ENCODE results near the gene RALB. TPM values are rescaled to one million over a fixed set of nuclear protein-coding genes. Genes with fewer than 3 reads are reported as not detected.

The RALB gene
- polyA plus RNA-seq, 1 donor (not counting 4 experiments of a cell fraction or from before 2014, with no cell fraction given), result 80.8 TPM

DNA sequence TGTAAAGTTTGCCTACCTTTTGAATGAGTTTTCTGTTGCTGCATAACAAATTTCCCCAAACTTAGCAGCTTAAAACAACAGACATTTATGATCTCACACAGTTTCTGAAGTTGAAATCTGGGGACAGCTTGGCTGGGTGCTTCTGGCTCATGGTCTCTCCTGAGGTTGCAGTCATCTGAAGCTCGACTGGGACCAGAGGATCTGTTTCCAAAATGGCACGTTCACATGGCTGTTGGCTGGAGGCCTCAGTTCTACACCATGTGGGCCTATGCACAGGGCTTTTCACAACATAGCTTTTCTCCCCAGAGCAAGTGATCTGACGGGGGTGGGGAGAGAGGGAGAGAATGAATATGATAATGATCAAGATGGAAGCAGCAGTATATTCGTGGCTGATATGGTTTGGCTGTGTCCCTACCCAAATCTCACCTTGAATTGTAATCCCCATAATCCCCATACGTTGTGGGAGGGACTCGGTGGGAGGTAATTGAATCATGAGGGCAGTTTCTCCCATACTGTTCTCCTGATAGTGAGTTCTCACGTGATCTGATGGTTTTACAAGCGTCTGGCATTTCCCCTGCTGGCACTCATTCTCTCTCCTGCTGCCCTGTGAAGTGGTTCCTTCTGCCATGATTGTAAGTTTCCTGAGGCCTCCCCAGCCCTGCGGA lies 3.5 kb downstream of the RALB start:
- DNase-seq (ENCODE audit: low read depth, low spot score) (no peak), FAIRE-seq (no peak)
- no peak overlapping the region for H3K4me3 ChIP-seq (ENCODE audit: control insufficient read depth in 2 of 3, extremely low read depth in 1 of 3, insufficient read depth in 2 of 3, low read depth in 1 of 3, low read length in 3 of 3)
- no peak for TF ChIP-seq EZH2 (IDR thresholded peaks at IDR 0.05; ENCODE audit: low read length)
- TF ChIP-seq, protein P1, sequence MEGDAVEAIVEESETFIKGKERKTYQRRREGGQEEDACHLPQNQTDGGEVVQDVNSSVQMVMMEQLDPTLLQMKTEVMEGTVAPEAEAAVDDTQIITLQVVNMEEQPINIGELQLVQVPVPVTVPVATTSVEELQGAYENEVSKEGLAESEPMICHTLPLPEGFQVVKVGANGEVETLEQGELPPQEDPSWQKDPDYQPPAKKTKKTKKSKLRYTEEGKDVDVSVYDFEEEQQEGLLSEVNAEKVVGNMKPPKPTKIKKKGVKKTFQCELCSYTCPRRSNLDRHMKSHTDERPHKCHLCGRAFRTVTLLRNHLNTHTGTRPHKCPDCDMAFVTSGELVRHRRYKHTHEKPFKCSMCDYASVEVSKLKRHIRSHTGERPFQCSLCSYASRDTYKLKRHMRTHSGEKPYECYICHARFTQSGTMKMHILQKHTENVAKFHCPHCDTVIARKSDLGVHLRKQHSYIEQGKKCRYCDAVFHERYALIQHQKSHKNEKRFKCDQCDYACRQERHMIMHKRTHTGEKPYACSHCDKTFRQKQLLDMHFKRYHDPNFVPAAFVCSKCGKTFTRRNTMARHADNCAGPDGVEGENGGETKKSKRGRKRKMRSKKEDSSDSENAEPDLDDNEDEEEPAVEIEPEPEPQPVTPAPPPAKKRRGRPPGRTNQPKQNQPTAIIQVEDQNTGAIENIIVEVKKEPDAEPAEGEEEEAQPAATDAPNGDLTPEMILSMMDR (optimal IDR thresholded peaks at IDR 0.05 in 1 of 3, IDR thresholded peaks at IDR 0.05 in 1 of 3, conservative IDR thresholded peaks at IDR 0.05 in 1 of 3; ENCODE audit: extremely low read depth in 1 of 3, insufficient read depth in 2 of 3, low read length in 3 of 3), result no peak
- H3K27me3 ChIP-seq (ENCODE audit: control insufficient read depth, extremely low read depth, insufficient read depth, low read length), result no peaks in the 10 kb centered on the region
- H3K4me2 ChIP-seq (ENCODE audit: control insufficient read depth, extremely low read depth, insufficient read depth, low read depth, low read length), result no peak overlapping the region
- H3K27ac ChIP-seq (ENCODE audit: control insufficient read depth, insufficient read depth, low read length), result no peak overlapping the region
- peaks cover 5 to 8% of the 10 kb centered on the region in 2 experiments for H3K36me3 ChIP-seq (ENCODE audit: control insufficient read depth in 2 of 2, extremely low read depth in 1 of 2, insufficient read depth in 2 of 2, low read length in 2 of 2)
- no peak overlapping the region for H2AFZ ChIP-seq (ENCODE audit: control insufficient read depth, low read length)
- no peak overlapping the region for H3K9ac ChIP-seq (ENCODE audit: control insufficient read depth, extremely low read depth, insufficient read depth, low read length)
- dilution Hi-C loops (cut with MboI; ENCODE audit: extremely low pct_ligation_motif_present, low sequenced_read_pairs), result no loop called here
- no peaks in the 10 kb centered on the region for H3K9me1 ChIP-seq (ENCODE audit: control insufficient read depth, extremely low read depth, insufficient read depth, low read length)
- H3K4me1 ChIP-seq (ENCODE audit: control insufficient read depth, extremely low read depth, insufficient read depth, low read length), result peaks cover 14% of the 10 kb centered on the region
- no peaks in the 10 kb centered on the region for H3K9me3 ChIP-seq (ENCODE audit: control insufficient read depth, low read depth, low read length)
- peaks cover 59% of the 10 kb centered on the region for H3K79me2 ChIP-seq (ENCODE audit: control insufficient read depth, insufficient read depth, low read length)
- H4K20me1 ChIP-seq (ENCODE audit: control insufficient read depth, extremely low read depth, insufficient read depth, low read length), result no peaks in the 10 kb centered on the region

DNA sequence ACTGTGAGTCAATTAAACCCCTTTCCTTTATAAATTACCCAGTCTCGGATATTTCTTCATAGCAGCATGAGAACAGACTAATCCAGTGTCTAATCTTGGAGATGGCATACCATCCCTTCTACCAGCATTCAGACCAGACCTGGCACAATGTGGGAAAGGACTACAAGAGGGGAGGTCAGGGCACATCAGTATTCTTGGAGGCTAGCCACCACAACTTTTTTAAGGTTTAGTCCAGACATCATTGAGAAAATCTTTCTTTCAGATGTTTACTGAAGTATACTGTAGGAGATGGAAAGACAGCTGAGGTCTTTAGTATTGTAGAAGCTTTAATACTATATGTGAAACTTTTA lies 4.0 kb downstream of the RALB start:
- H3K27me3 ChIP-seq (ENCODE audit: control insufficient read depth, extremely low read depth, insufficient read depth, low read length), result no peaks in the 10 kb centered on the region
- H3K4me3 ChIP-seq (ENCODE audit: control insufficient read depth in 2 of 3, extremely low read depth in 1 of 3, insufficient read depth in 2 of 3, low read depth in 1 of 3, low read length in 3 of 3), result no peak overlapping the region
- FAIRE-seq (no peak), DNase-seq (ENCODE audit: low read depth, low spot score) (no peak)
- H3K36me3 ChIP-seq (ENCODE audit: control insufficient read depth in 2 of 2, extremely low read depth in 1 of 2, insufficient read depth in 2 of 2, low read length in 2 of 2), result peaks cover 5 to 8% of the 10 kb centered on the region in 2 experiments
- H3K27ac ChIP-seq (ENCODE audit: control insufficient read depth, insufficient read depth, low read length), result no peak overlapping the region
- no peak overlapping the region for H3K4me2 ChIP-seq (ENCODE audit: control insufficient read depth, extremely low read depth, insufficient read depth, low read depth, low read length)
- H3K9me1 ChIP-seq (ENCODE audit: control insufficient read depth, extremely low read depth, insufficient read depth, low read length), result no peaks in the 10 kb centered on the region
- peaks cover 14% of the 10 kb centered on the region for H3K4me1 ChIP-seq (ENCODE audit: control insufficient read depth, extremely low read depth, insufficient read depth, low read length)
- H3K79me2 ChIP-seq (ENCODE audit: control insufficient read depth, insufficient read depth, low read length), result peaks cover 65% of the 10 kb centered on the region
- H3K9ac ChIP-seq (ENCODE audit: control insufficient read depth, extremely low read depth, insufficient read depth, low read length), result no peak overlapping the region
- TF ChIP-seq, protein P1 (optimal IDR thresholded peaks at IDR 0.05 in 1 of 3, IDR thresholded peaks at IDR 0.05 in 1 of 3, conservative IDR thresholded peaks at IDR 0.05 in 1 of 3; ENCODE audit: extremely low read depth in 1 of 3, insufficient read depth in 2 of 3, low read length in 3 of 3), result no peak
- dilution Hi-C loops (cut with MboI; ENCODE audit: extremely low pct_ligation_motif_present, low sequenced_read_pairs), result no loop called here
- H3K9me3 ChIP-seq (ENCODE audit: control insufficient read depth, low read depth, low read length), result no peaks in the 10 kb centered on the region
- H2AFZ ChIP-seq (ENCODE audit: control insufficient read depth, low read length), result no peak overlapping the region
- H4K20me1 ChIP-seq (ENCODE audit: control insufficient read depth, extremely low read depth, insufficient read depth, low read length), result no peaks in the 10 kb centered on the region
